H9 (cell line): ENCODE data around the gene TAOK1. TPM values are rescaled to one million over a fixed set of nuclear protein-coding genes. Genes with fewer than 3 reads are reported as not detected.
A peak's percentile ranks its signal among the peaks of the same experiment; 100 is the strongest.

ENCODE experiments used
- DNase-seq: peaks from one replicate; pipeline ENCODE4 v3.0.0-alpha.2; 2017
- H2AFZ ChIP-seq: one replicate; pipeline ENCODE4 v1.6.1; 2013; ENCODE audit warnings: mild to moderate bottlenecking, low read length, control low read depth, moderate library complexity
- H2AK5ac ChIP-seq: 2 replicates; pipeline ENCODE4 v1.6.1; 2013; ENCODE audit warnings: low read length, control low read depth, mixed read lengths; ENCODE audit not compliant: insufficient read length
- H2BK120ac ChIP-seq: one replicate; pipeline ENCODE4 v1.6.1; 2013; ENCODE audit warnings: low read depth, mild to moderate bottlenecking, low read length, control low read depth, inconsistent platforms; ENCODE audit not compliant: poor library complexity, severe bottlenecking
- H2BK12ac ChIP-seq: 2 replicates; pipeline ENCODE4 v1.6.1; 2013; ENCODE audit warnings: low read length, control low read depth, mixed read lengths, low read depth; ENCODE audit not compliant: insufficient read length
- H2BK15ac ChIP-seq: 2 replicates; pipeline ENCODE4 v1.6.1; 2013; ENCODE audit warnings: low read depth, low read length, control low read depth
- H2BK20ac ChIP-seq: one replicate; pipeline ENCODE4 v1.6.1; 2013; ENCODE audit warnings: low read depth, mild to moderate bottlenecking, low read length, control low read depth, inconsistent platforms; ENCODE audit not compliant: poor library complexity, severe bottlenecking
- H2BK5ac ChIP-seq: 2 replicates; pipeline ENCODE4 v1.6.1; 2013; ENCODE audit warnings: low read length, control low read depth, mixed read lengths; ENCODE audit not compliant: insufficient read length
- H3K14ac ChIP-seq: 2 replicates; pipeline ENCODE4 v1.6.1; 2013; ENCODE audit warnings: low read length, control low read depth; ENCODE audit not compliant: insufficient read depth
- H3K18ac ChIP-seq: 2 replicates; pipeline ENCODE4 v1.6.1; 2013; ENCODE audit warnings: low read depth, mild to moderate bottlenecking, mixed read lengths, low read length, control low read depth; ENCODE audit not compliant: insufficient read length
- H3K23ac ChIP-seq: 2 replicates; pipeline ENCODE4 v1.6.1; 2013; ENCODE audit warnings: low read length, control low read depth, mixed read lengths, low read depth; ENCODE audit not compliant: insufficient read length
- H3K23me2 ChIP-seq: 2 replicates; pipeline ENCODE4 v1.6.1; 2013; ENCODE audit warnings: low read depth, mild to moderate bottlenecking, mixed read lengths, low read length, control low read depth; ENCODE audit not compliant: insufficient read length, poor library complexity, severe bottlenecking
- H3K27ac ChIP-seq: 2 replicates; pipeline ENCODE4 v1.5.1; 2013; ENCODE audit warnings: low read length, control low read depth, mixed read lengths, low read depth; ENCODE audit not compliant: insufficient read length
- H3K27me3 ChIP-seq: 2 replicates; pipeline ENCODE4 v1.6.1; 2013; ENCODE audit warnings: low read length, control low read depth, inconsistent platforms; ENCODE audit not compliant: insufficient read depth
- H3K4ac ChIP-seq: 2 replicates; pipeline ENCODE4 v1.6.1; 2013; ENCODE audit warnings: low read depth, mild to moderate bottlenecking, control low read depth, inconsistent platforms, low read length, moderate library complexity
- H3K4me1 ChIP-seq: 2 replicates; pipeline ENCODE4 v1.6.1; 2013; ENCODE audit warnings: low read length, control low read depth, inconsistent platforms; ENCODE audit not compliant: insufficient read depth
- H3K4me2 ChIP-seq: 2 replicates; pipeline ENCODE4 v1.6.1; 2013; ENCODE audit warnings: low read length, control low read depth, mixed read lengths; ENCODE audit not compliant: insufficient read length, insufficient read depth
- H3K56ac ChIP-seq: 2 replicates; pipeline ENCODE4 v1.6.1; 2013; ENCODE audit warnings: low read depth, mild to moderate bottlenecking, mixed read lengths, low read length, control low read depth; ENCODE audit not compliant: insufficient read length
- H3K79me1 ChIP-seq: 2 replicates; pipeline ENCODE4 v1.6.1; 2013; ENCODE audit warnings: low read depth, mild to moderate bottlenecking, moderate library complexity, low read length, control low read depth, inconsistent platforms; ENCODE audit not compliant: insufficient read depth, poor library complexity, severe bottlenecking
- H3K79me2 ChIP-seq: 2 replicates; pipeline ENCODE4 v1.6.1; 2013; ENCODE audit warnings: low read length, control low read depth, inconsistent platforms; ENCODE audit not compliant: insufficient read depth
- H3K9ac ChIP-seq: 2 replicates; pipeline ENCODE4 v1.6.1; 2013; ENCODE audit warnings: low read length, control low read depth, mixed read lengths; ENCODE audit not compliant: insufficient read length; ENCODE audit errors: extremely low read depth
- H3K9me3 ChIP-seq: one replicate; pipeline ENCODE4 v1.6.1; 2013; ENCODE audit warnings: low read depth, low read length, inconsistent platforms; ENCODE audit not compliant: control insufficient read depth
- H3T11ph ChIP-seq: one replicate; pipeline ENCODE4 v1.6.1; 2013; ENCODE audit warnings: mild to moderate bottlenecking, low read length, control low read depth, inconsistent platforms
- H4K20me1 ChIP-seq: one replicate; pipeline ENCODE4 v1.6.1; 2013; ENCODE audit not compliant: control insufficient read depth, insufficient read length, insufficient read depth
- H4K5ac ChIP-seq: 2 replicates; pipeline ENCODE4 v1.6.1; 2013; ENCODE audit warnings: low read depth, mild to moderate bottlenecking, mixed read lengths, low read length, control low read depth; ENCODE audit not compliant: insufficient read length
- H4K8ac ChIP-seq: replicated peaks from 2 replicates; pipeline ENCODE4 v1.6.1; 2013; ENCODE audit warnings: low read length, control low read depth, mixed read lengths, low read depth; ENCODE audit not compliant: insufficient read length
- H4K91ac ChIP-seq: 2 replicates; pipeline ENCODE4 v1.6.1; 2013; ENCODE audit warnings: low read depth, mild to moderate bottlenecking, moderate library complexity, mixed read lengths, low read length, control low read depth; ENCODE audit not compliant: insufficient read length
- H3K27ac Mint-ChIP-seq, 3 experiments: 2 replicates in 2 of 3; 3 replicates in 1 of 3; pipeline ENCODE4 v1.8.0; 2020 to 2021; ENCODE audit warnings: mixed read lengths in 3 of 3, mild to moderate bottlenecking in 1 of 3, moderate library complexity in 1 of 3
- H3K27me3 Mint-ChIP-seq: 2 replicates; pipeline ENCODE4 v1.8.0; 2021; ENCODE audit warnings: low read depth, mild to moderate bottlenecking, moderate library complexity, mixed read lengths
- H3K36me3 Mint-ChIP-seq, 3 experiments: 2 replicates in 2 of 3; 3 replicates in 1 of 3; pipeline ENCODE4 v1.8.0; 2020 to 2021; ENCODE audit warnings: low read depth in 3 of 3, mixed read lengths in 3 of 3; ENCODE audit not compliant: insufficient read depth in 1 of 3
- H3K4me1 Mint-ChIP-seq, 2 experiments: 2 replicates each; pipeline ENCODE4 v1.8.0; 2020; ENCODE audit warnings: mixed read lengths in 2 of 2
- H3K4me3 Mint-ChIP-seq, 2 experiments: 2 replicates in 1 of 2; 3 replicates in 1 of 2; pipeline ENCODE4 v1.8.0; 2020 to 2021; ENCODE audit warnings: mild to moderate bottlenecking in 2 of 2, mixed read lengths in 2 of 2, moderate library complexity in 1 of 2
- H3K9me3 Mint-ChIP-seq, 2 experiments: 2 replicates in 1 of 2; 3 replicates in 1 of 2; pipeline ENCODE4 v1.8.0; 2020; ENCODE audit warnings: mild to moderate bottlenecking in 2 of 2, mixed read lengths in 2 of 2, moderate library complexity in 1 of 2
- WGBS: extraction: QIAGEN DNeasy Blood & Tissue Kit; methylation state at CpG from one replicate; pipeline ENCODE4 v1.1.7; 2013; ENCODE audit warnings: missing lambda C conversion rate, low lambda C conversion rate, mixed read lengths; ENCODE audit not compliant: insufficient read length; ENCODE audit errors: extremely low coverage; 5-methylcytosine and 5-hydroxymethylcytosine counted together
- total RNA-seq: library from RNA; stranded (reverse); gene quantifications from 2 replicates; pipeline ENCODE4 v1.2.1, GENCODE V29; 2021
- TF ChIP-seq, protein P1 (sequence below): fragments of 200-600 bp; sonication (generic); conservative IDR thresholded peaks from 3 replicates; pipeline ENCODE4 v1.8.0; 2021; ENCODE audit warnings: antibody characterized with exemption, mild to moderate bottlenecking

TAOK1 gene
- total RNA-seq, 1 experiment from 2014 or later, result 93.0 TPM

DNA sequence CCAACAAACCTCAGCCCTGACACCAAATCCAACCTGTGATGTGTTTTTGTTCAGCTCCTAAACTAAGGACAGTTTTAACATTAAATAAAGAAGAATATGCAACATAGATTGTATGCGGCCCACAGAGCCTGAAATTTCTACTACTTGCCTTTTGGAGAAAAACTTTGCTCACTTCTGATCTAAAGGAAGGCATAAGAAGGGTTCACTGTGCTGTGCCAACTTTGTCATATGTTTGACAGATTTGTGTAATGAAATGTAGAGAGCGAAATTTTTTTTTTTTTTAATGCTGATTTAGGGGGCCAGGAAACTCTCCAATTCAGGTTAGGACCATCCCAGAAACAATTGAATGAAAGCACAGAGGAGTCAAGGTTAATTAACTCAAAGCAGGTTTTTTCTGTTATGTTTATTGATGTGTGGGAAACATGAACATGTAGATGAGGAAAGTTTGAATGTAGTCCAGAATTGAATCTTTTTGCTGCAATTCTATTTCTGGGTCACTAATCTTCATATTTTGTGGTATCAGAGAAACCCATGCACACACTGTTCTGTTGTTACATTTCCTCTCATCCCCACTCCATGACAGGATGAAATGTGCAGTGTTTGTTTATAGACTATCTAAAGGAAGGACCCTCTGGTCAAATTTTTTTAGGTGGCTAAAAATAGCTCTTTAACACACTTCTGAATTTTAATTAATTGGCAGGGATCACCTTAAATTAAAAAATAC lies 71.5 kb downstream of the TAOK1 start:
- no peak overlapping the region for H3K18ac ChIP-seq
- H2AFZ ChIP-seq, result no peak overlapping the region
- Mint-ChIP-seq H3K27ac (peak overlapping the region in 2 of 3 experiments; percentile 44 to 85; a peak in 3 of 7 replicates), H3K4me3 (no peak overlapping the region), H3K36me3 (peaks cover 12 to 35% (median 30%) of the 10 kb centered on the region in 3 experiments; a peak in 6 of 7 replicates), H3K9me3 (no peaks in the 10 kb centered on the region), H3K27me3 (no peaks in the 10 kb centered on the region), H3K4me1 (peaks cover 7 to 11% of the 10 kb centered on the region in 2 experiments)
- TF ChIP-seq, protein P1, sequence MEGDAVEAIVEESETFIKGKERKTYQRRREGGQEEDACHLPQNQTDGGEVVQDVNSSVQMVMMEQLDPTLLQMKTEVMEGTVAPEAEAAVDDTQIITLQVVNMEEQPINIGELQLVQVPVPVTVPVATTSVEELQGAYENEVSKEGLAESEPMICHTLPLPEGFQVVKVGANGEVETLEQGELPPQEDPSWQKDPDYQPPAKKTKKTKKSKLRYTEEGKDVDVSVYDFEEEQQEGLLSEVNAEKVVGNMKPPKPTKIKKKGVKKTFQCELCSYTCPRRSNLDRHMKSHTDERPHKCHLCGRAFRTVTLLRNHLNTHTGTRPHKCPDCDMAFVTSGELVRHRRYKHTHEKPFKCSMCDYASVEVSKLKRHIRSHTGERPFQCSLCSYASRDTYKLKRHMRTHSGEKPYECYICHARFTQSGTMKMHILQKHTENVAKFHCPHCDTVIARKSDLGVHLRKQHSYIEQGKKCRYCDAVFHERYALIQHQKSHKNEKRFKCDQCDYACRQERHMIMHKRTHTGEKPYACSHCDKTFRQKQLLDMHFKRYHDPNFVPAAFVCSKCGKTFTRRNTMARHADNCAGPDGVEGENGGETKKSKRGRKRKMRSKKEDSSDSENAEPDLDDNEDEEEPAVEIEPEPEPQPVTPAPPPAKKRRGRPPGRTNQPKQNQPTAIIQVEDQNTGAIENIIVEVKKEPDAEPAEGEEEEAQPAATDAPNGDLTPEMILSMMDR, result no peak
- H4K8ac ChIP-seq, result no peak overlapping the region
- no peak overlapping the region for H4K5ac ChIP-seq
- H3K4ac ChIP-seq, result no peak overlapping the region
- H3K23ac ChIP-seq, result no peak overlapping the region
- no peaks in the 10 kb centered on the region for H3K27me3 ChIP-seq
- H3K4me1 ChIP-seq, result no peaks in the 10 kb centered on the region
- no peaks in the 10 kb centered on the region for H3K9me3 ChIP-seq
- H2BK15ac ChIP-seq, result no peak overlapping the region
- H3K9ac ChIP-seq, result no peak overlapping the region
- no peak overlapping the region for H2BK20ac ChIP-seq
- H3T11ph ChIP-seq, result no peak overlapping the region
- no peak for DNase-seq
- H2BK12ac ChIP-seq, result no peak overlapping the region
- no peak overlapping the region for H3K4me2 ChIP-seq
- H2BK5ac ChIP-seq, result no peak overlapping the region
- H3K56ac ChIP-seq, result no peak overlapping the region
- H2AK5ac ChIP-seq, result no peak overlapping the region
- H4K91ac ChIP-seq, result no peak overlapping the region
- H3K79me2 ChIP-seq, result no peaks in the 10 kb centered on the region
- no peaks in the 10 kb centered on the region for H4K20me1 ChIP-seq
- no peak overlapping the region for H2BK120ac ChIP-seq
- no CpG with 5 or more reads among the region's 2 CpGs for WGBS
- H3K79me1 ChIP-seq, result peaks cover 8% of the 10 kb centered on the region
- H3K14ac ChIP-seq, result no peak overlapping the region
- no peaks in the 10 kb centered on the region for H3K23me2 ChIP-seq
- no peak overlapping the region for H3K27ac ChIP-seq
